IMR-90 (cell line): ENCODE data around the gene CEP57L1. TPM values are rescaled to one million over a fixed set of nuclear protein-coding genes. Genes with fewer than 3 reads are reported as not detected.

Experiments
- ATAC-seq: fragments of 200-7000 bp; cut with Tn5 transposase; 2 replicates; pipeline ENCODE4 v1.9.1; 2020; ENCODE audit warnings: low read depth, mild to moderate bottlenecking, moderate library complexity
- BruUV-seq: library from RNA; stranded (reverse); fragments of 400-500 nt; replicated peaks from 2 replicates; lab custom pipeline; 2021; lab: Mats Ljungman, UMichigan
- CTCF ChIA-PET: fragments of 300-600 bp; formaldehyde crosslinking; extraction: SDS; loops from one replicate; lab custom pipeline; 2021; ENCODE audit warnings: antibody characterized with exemption; lab: Yijun Ruan, JAX
- POLR2A ChIA-PET: fragments of 300-600 bp; sonication (Branson Sonifier 250); formaldehyde crosslinking; loops from one replicate; lab custom pipeline; 2022; ENCODE audit warnings: antibody characterized with exemption; ENCODE audit not compliant: unreplicated experiment; lab: Charles Lee
- DNase-seq: peaks from one replicate; pipeline ENCODE4 v3.0.0; 2013
- H2AFZ ChIP-seq: replicated peaks from 2 replicates; pipeline ENCODE3; 2013; ENCODE audit warnings: low read length, mild to moderate bottlenecking; ENCODE audit not compliant: poor library complexity
- H2AK5ac ChIP-seq: 2 replicates; pipeline ENCODE4 v1.6.1; 2013; ENCODE audit warnings: low read depth, low read length, inconsistent platforms
- H2AK9ac ChIP-seq: replicated peaks from 2 replicates; pipeline ENCODE3; 2013; ENCODE audit warnings: mild to moderate bottlenecking, low read depth, low read length, moderate library complexity; ENCODE audit not compliant: poor library complexity
- H2BK120ac ChIP-seq: 2 replicates; pipeline ENCODE4 v1.6.1; 2013; ENCODE audit warnings: low read depth, low read length, inconsistent platforms
- H2BK15ac ChIP-seq: 3 replicates; pipeline ENCODE4 v1.6.1; 2013; ENCODE audit warnings: low read depth, low read length, inconsistent platforms
- H2BK20ac ChIP-seq: 2 replicates; pipeline ENCODE4 v1.6.1; 2013; ENCODE audit warnings: low read depth, mild to moderate bottlenecking, inconsistent platforms, low read length, moderate library complexity
- H2BK5ac ChIP-seq: 2 replicates; pipeline ENCODE4 v1.6.1; 2013; ENCODE audit warnings: mild to moderate bottlenecking, low read depth, low read length, inconsistent platforms; ENCODE audit not compliant: poor library complexity, severe bottlenecking
- H3K14ac ChIP-seq: replicated peaks from 2 replicates; pipeline ENCODE4 v1.6.1; 2013; ENCODE audit warnings: low read depth, low read length, inconsistent platforms
- H3K18ac ChIP-seq: 2 replicates; pipeline ENCODE4 v1.6.1; 2013; ENCODE audit warnings: low read depth, low read length, control low read depth
- H3K23ac ChIP-seq: 2 replicates; pipeline ENCODE4 v1.6.1; 2013; ENCODE audit warnings: low read depth, low read length, inconsistent platforms
- H3K27ac ChIP-seq: 2 replicates; pipeline ENCODE4 v1.5.1; 2013; ENCODE audit warnings: mild to moderate bottlenecking, control low read depth, low read length; ENCODE audit not compliant: insufficient read depth
- H3K27me3 ChIP-seq: 2 replicates; pipeline ENCODE4 v1.6.1; 2013; ENCODE audit warnings: low read length; ENCODE audit not compliant: control insufficient read depth, insufficient read depth
- H3K36me3 ChIP-seq: 2 replicates; pipeline ENCODE4 v1.6.1; 2013; ENCODE audit warnings: low read length, mixed read lengths; ENCODE audit not compliant: control insufficient read depth, insufficient read depth
- H3K4ac ChIP-seq: 2 replicates; pipeline ENCODE4 v1.6.1; 2013; ENCODE audit warnings: low read depth, low read length, inconsistent platforms
- H3K4me1 ChIP-seq: 2 replicates; pipeline ENCODE4 v1.6.1; 2013; ENCODE audit warnings: low read length, mixed read lengths; ENCODE audit not compliant: control insufficient read depth, insufficient read depth
- H3K4me2 ChIP-seq: 2 replicates; pipeline ENCODE4 v1.6.1; 2013; ENCODE audit warnings: low read depth, mild to moderate bottlenecking, control low read depth, low read length, moderate library complexity
- H3K4me3 ChIP-seq: 2 replicates; pipeline ENCODE4 v1.5.1; 2013; ENCODE audit warnings: low read depth, mild to moderate bottlenecking, control low read depth, low read length, moderate library complexity; ENCODE audit not compliant: insufficient read depth
- H3K56ac ChIP-seq: 2 replicates; pipeline ENCODE4 v1.6.1; 2013; ENCODE audit warnings: low read length, inconsistent platforms; ENCODE audit not compliant: insufficient read depth; ENCODE audit errors: extremely low read depth
- H3K79me1 ChIP-seq, 2 experiments: 2 replicates each; pipeline ENCODE4 v1.6.1; 2013; ENCODE audit warnings: low read length in 2 of 2, inconsistent platforms in 1 of 2, low read depth in 1 of 2
- H3K9ac ChIP-seq: 2 replicates; pipeline ENCODE4 v1.6.1; 2013; ENCODE audit warnings: low read depth, low read length, control low read depth
- H3K9me1 ChIP-seq: 2 replicates; pipeline ENCODE4 v1.6.1; 2013; ENCODE audit warnings: low read length, inconsistent platforms; ENCODE audit not compliant: insufficient read depth
- H3K9me3 ChIP-seq: 2 replicates; pipeline ENCODE4 v1.6.1; 2013; ENCODE audit warnings: low read length; ENCODE audit not compliant: control insufficient read depth, insufficient read depth
- H4K20me1 ChIP-seq: 2 replicates; pipeline ENCODE4 v1.6.1; 2013; ENCODE audit warnings: low read length, inconsistent platforms; ENCODE audit not compliant: insufficient read depth
- H4K5ac ChIP-seq: 2 replicates; pipeline ENCODE4 v1.6.1; 2013; ENCODE audit warnings: mild to moderate bottlenecking, low read depth, low read length, control low read depth
- H4K8ac ChIP-seq, 2 experiments: 2 replicates each; pipeline ENCODE4 v1.6.1; 2013; ENCODE audit warnings: low read depth in 2 of 2, low read length in 2 of 2, control low read depth in 1 of 2, inconsistent platforms in 1 of 2
- H4K91ac ChIP-seq: 2 replicates; pipeline ENCODE4 v1.6.1; 2013; ENCODE audit warnings: low read depth, low read length, inconsistent platforms; ENCODE audit not compliant: insufficient read depth
- CEBPB ChIP-seq: IDR thresholded peaks from 2 replicates; pipeline ENCODE4 v1.6.1; 2012; ENCODE audit warnings: low read depth, low read length, improper control_type of control experiment
- RAD21 ChIP-seq: IDR thresholded peaks from 2 replicates; pipeline ENCODE4 v1.6.1; 2012; ENCODE audit warnings: low read length, improper control_type of control experiment
- WGBS, 2 experiments: methylation state at CpG; one replicate each; pipeline versions ENCODE4 v1.1.5 to v1.1.7; 2013; ENCODE audit warnings: missing lambda C conversion rate in 2 of 2; ENCODE audit not compliant: insufficient read length in 1 of 2; ENCODE audit errors: extremely low coverage in 2 of 2; 5-methylcytosine and 5-hydroxymethylcytosine counted together
- dilution Hi-C: fragments of 300-500 bp; cut with HindIII; formaldehyde crosslinking; loops from one replicate; pipeline ENCODE4 v1.14.3; 2018; ENCODE audit warnings: low sequenced_read_pairs; ENCODE audit not compliant: unreplicated experiment
- in situ Hi-C: fragments of 300-500 bp; cut with MboI; formaldehyde crosslinking; loops from 3 replicates; pipeline ENCODE4 v1.14.3; 2019; ENCODE audit warnings: low sequenced_read_pairs, inconsistent platforms, mixed read lengths
- intact Hi-C: fragments of 100-400 bp; cut with micrococcal nuclease; formaldehyde crosslinking; loops from 2 replicates; pipeline ENCODE4 v1.10.0; 2022
- polyA plus RNA-seq, 3 experiments: library from polyadenylated mRNA; depleted of rRNA; stranded (reverse); fragments of >200 nt; gene quantifications; 2 replicates each; pipeline ENCODE4 v1.2.3, GENCODE V29; 2012; ENCODE audit warnings: low replicate concordance in 1 of 3
- total RNA-seq: library from RNA; depleted of rRNA; stranded (reverse); fragments of >200 nt; gene quantifications from 2 replicates; pipeline ENCODE4 v1.2.3, GENCODE V29; 2012

The CEP57L1 gene
- total and polyA plus RNA-seq, 2 of the 4 experiments (the other 2 are of a cell fraction) = 10.3 to 21.9 TPM

GRCh38 chr6:109165392-109165974, 70.2 kb downstream of the CEP57L1 start:
- BruUV-seq = no TSS peak
- Histone ChIP-seq H2BK5ac (no peak overlapping the region), H2BK20ac (no peak overlapping the region), H4K91ac (no peak overlapping the region), H2AK5ac (no peak overlapping the region), H3K4ac (no peak overlapping the region), H3K4me1 (0 out of 2 replicates have a peak, but pooled peaks cover 2% of the 10 kb centered on the region), H3K79me1 (no peaks in the 10 kb centered on the region), H3K56ac (no peak overlapping the region), H3K27me3 (no peaks in the 10 kb centered on the region), H4K8ac (no peak overlapping the region), H2BK120ac (no peak overlapping the region), H3K23ac (no peak overlapping the region; the same call in 1 of the 2 replicates), H4K5ac (no peak overlapping the region), H3K27ac (no peak overlapping the region), H3K9ac (no peak overlapping the region), H2AFZ (no peak overlapping the region), H2AK9ac (no peak overlapping the region), H3K9me1 (peaks cover 4% of the 10 kb centered on the region; the same call in 1 of the 2 replicates), H3K36me3 (no peaks in the 10 kb centered on the region), H3K14ac (no peak overlapping the region), H4K20me1 (no peaks in the 10 kb centered on the region), H2BK15ac (no peak overlapping the region), H3K4me3 (no peak overlapping the region), H3K18ac (no peak overlapping the region), H3K9me3 (no peaks in the 10 kb centered on the region), H3K4me2 (no peak overlapping the region)
- ATAC-seq (peak; percentile 97), DNase-seq (peak; percentile 70)
- TF ChIP-seq CEBPB (peak; percentile 65; the same call in 1 of the 2 replicates), RAD21 (no peak)
- in situ Hi-C loops (no loop called here), intact Hi-C loops (no loop called here), dilution Hi-C loops (no loop called here)
- WGBS, 2 experiments = 8% methylated on average over 1 of the region's 1 CpG; no CpG with 5 or more reads in 1 of the 2 experiments
- POLR2A ChIA-PET = no interaction called here
- CTCF ChIA-PET = interaction anchor here (0.6 to 1.1 kb wide), 3 partner anchors 13 to 306 kb away, joined by 3 to 6 read pairs (median 4); no protein-coding TSS in a partner anchor
